K562 (cell line): ENCODE results near the gene RIMBP3C. TPM values are rescaled to one million over a fixed set of nuclear protein-coding genes. Genes with fewer than 3 reads are reported as not detected.

Experiments
- DMBX1 ChIP-seq: fragments of 250-450 bp; sonication (Bioruptor Pico); IDR thresholded peaks from 2 replicates; pipeline ENCODE4 v1.8.0; 2022; ENCODE audit warnings: inconsistent platforms, mild to moderate bottlenecking, moderate library complexity, borderline replicate concordance
- GATAD2A ChIP-seq: fragments of 450-650 bp; IDR thresholded peaks from 2 replicates; pipeline ENCODE4 v1.6.1; 2017
- HDGF ChIP-seq: fragments of 450-650 bp; IDR thresholded peaks from 2 replicates; pipeline ENCODE4 v1.6.1; 2016
- JUNB ChIP-seq: fragments of 450-650 bp; formaldehyde crosslinking; conservative IDR thresholded peaks from 2 replicates; pipeline ENCODE4 v1.4.0; 2020; ENCODE audit warnings: mild to moderate bottlenecking
- MYC ChIP-seq, 2 experiments: fragments of 250-450 bp in 1 of 2; sonication (Bioruptor Pico) in 1 of 2; IDR thresholded peaks; 2 replicates each; pipeline versions ENCODE4 v1.5.1 to v1.6.1; 2012 to 2021; ENCODE audit warnings: low read depth in 2 of 2, borderline replicate concordance in 1 of 2, improper control_type of control experiment in 1 of 2, low read length in 1 of 2, mild to moderate bottlenecking in 1 of 2, moderate library complexity in 1 of 2
- POLR2B ChIP-seq: fragments of 450-650 bp; IDR thresholded peaks from 2 replicates; pipeline ENCODE4 v1.6.1; 2018; ENCODE audit warnings: low read depth; ENCODE audit not compliant: partially characterized antibody
- SNRNP70 ChIP-seq: fragments of 200-400 bp; formaldehyde crosslinking; optimal IDR thresholded peaks from 2 replicates; pipeline ENCODE3; 2017; ENCODE audit warnings: low read depth, low read length
- TCFL5 ChIP-seq: fragments of 250-450 bp; sonication (Bioruptor Pico); conservative IDR thresholded peaks from 2 replicates; pipeline ENCODE4 v1.6.1; 2021; ENCODE audit warnings: mild to moderate bottlenecking, moderate library complexity, matching md5 sums
- ZBTB1 ChIP-seq: sonication (generic); formaldehyde crosslinking; IDR thresholded peaks from 2 replicates; pipeline ENCODE4 v1.8.1; 2023; ENCODE audit warnings: missing genetic modification reagents, low read depth, mild to moderate bottlenecking, borderline replicate concordance
- ZNF695 ChIP-seq: fragments of 450-650 bp; formaldehyde crosslinking; IDR thresholded peaks from 2 replicates; pipeline ENCODE4 v1.4.0; 2020; ENCODE audit warnings: mild to moderate bottlenecking, moderate library complexity
- polyA plus RNA-seq, 8 experiments: library from polyadenylated mRNA; depleted of rRNA in 4 of 8; stranded (reverse) in 5 of 8; unstranded in 3 of 8; fragments of >200 nt; fragmentation: Nextera tagmentation in 2 of 8; fragmentation: Illumina TruSeq in 1 of 8; extraction: Ambion mirVana in 2 of 8; extraction: Trizol in 1 of 8; gene quantifications; 2 replicates each; pipeline versions ENCODE4 v1.2.1 to v1.2.3, GENCODE V29; 2011 to 2014; ENCODE audit warnings: inconsistent platforms in 1 of 8, missing spikeins in 1 of 8
- total RNA-seq, 7 experiments: library from RNA; depleted of rRNA in 6 of 7; stranded (reverse); fragments of >200 nt in 6 of 7; fragmentation: Illumina TruSeq in 2 of 7; extraction: Trizol in 2 of 7; gene quantifications; 2 replicates each; pipeline versions ENCODE4 v1.2.1 to v1.2.3, GENCODE V29; 2011 to 2021; ENCODE audit warnings: low replicate concordance in 1 of 7
- TF ChIP-seq, protein P1 (sequence below), 2 experiments: IDR thresholded peaks; 2 replicates each; pipeline ENCODE4 v1.6.1; 2012; ENCODE audit warnings: improper control_type of control experiment in 2 of 2, low read depth in 2 of 2, low read length in 2 of 2, borderline replicate concordance in 1 of 2
- TF ChIP-seq, protein P2 (sequence below): IDR thresholded peaks from 3 replicates; pipeline ENCODE4 v1.6.1; 2011; ENCODE audit warnings: borderline replicate concordance, mild to moderate bottlenecking, moderate library complexity; ENCODE audit not compliant: insufficient read length; ENCODE audit errors: extremely low read depth
- TF ChIP-seq, protein P3 (sequence below): sonication (generic); formaldehyde crosslinking; IDR thresholded peaks from 2 replicates; pipeline ENCODE4 v1.8.0; 2023; ENCODE audit warnings: missing genetic modification reagents, mild to moderate bottlenecking, borderline replicate concordance
- TF ChIP-seq, protein P4 (sequence below): sonication (generic); formaldehyde crosslinking; IDR thresholded peaks from 2 replicates; pipeline ENCODE4 v1.8.0; 2022; ENCODE audit warnings: mild to moderate bottlenecking, missing genetic modification reagents

Gene RIMBP3C
- total and polyA plus RNA-seq, 9 of the 15 experiments (the other 6 are each of a cell fraction or from before 2014, with no cell fraction given) = 0.09 to 0.98 (median 0.17) TPM; not detected in 2

DNA sequence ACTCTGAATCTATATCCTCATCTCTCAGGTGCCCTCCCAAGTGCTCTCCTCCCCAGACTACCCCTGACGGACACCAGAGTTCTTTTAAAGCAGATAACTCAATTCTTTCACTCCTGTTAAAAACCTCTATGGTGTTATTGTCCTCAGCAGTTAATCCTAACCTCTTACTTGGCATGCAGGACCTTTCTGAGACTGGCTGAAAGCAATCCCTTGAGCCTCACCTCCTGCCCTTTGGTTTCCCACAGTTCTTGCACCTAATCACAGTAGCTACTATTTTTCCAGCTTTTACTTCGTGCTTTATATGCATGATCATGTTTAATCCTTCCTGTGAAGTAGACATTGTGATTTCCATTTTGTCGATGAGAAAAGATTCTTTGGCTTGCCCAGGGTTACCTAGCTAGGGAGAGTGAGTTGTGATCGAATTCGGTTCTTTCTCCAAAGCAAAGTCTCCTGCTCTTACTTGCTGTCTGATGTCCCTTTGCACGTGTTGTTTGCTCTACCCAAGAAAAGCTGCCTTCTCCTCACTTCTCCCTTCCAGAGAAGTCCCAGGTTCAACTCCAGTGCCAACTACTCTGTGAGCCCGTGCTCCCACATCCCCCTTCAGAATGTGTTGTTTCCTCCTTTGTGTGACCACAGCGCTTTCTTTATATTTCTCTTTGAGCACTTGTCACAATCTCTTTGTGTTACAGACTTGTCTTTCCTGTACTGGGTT lies 18.4 kb upstream of the RIMBP3C start (continued):
- TF ChIP-seq, protein P1, sequence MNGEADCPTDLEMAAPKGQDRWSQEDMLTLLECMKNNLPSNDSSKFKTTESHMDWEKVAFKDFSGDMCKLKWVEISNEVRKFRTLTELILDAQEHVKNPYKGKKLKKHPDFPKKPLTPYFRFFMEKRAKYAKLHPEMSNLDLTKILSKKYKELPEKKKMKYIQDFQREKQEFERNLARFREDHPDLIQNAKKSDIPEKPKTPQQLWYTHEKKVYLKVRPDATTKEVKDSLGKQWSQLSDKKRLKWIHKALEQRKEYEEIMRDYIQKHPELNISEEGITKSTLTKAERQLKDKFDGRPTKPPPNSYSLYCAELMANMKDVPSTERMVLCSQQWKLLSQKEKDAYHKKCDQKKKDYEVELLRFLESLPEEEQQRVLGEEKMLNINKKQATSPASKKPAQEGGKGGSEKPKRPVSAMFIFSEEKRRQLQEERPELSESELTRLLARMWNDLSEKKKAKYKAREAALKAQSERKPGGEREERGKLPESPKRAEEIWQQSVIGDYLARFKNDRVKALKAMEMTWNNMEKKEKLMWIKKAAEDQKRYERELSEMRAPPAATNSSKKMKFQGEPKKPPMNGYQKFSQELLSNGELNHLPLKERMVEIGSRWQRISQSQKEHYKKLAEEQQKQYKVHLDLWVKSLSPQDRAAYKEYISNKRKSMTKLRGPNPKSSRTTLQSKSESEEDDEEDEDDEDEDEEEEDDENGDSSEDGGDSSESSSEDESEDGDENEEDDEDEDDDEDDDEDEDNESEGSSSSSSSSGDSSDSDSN (IDR thresholded peaks at IDR 0.05; ENCODE audit: borderline replicate concordance in 1 of 2, low read depth in 2 of 2, low read length in 2 of 2) = no peak
- TF ChIP-seq, protein P2, sequence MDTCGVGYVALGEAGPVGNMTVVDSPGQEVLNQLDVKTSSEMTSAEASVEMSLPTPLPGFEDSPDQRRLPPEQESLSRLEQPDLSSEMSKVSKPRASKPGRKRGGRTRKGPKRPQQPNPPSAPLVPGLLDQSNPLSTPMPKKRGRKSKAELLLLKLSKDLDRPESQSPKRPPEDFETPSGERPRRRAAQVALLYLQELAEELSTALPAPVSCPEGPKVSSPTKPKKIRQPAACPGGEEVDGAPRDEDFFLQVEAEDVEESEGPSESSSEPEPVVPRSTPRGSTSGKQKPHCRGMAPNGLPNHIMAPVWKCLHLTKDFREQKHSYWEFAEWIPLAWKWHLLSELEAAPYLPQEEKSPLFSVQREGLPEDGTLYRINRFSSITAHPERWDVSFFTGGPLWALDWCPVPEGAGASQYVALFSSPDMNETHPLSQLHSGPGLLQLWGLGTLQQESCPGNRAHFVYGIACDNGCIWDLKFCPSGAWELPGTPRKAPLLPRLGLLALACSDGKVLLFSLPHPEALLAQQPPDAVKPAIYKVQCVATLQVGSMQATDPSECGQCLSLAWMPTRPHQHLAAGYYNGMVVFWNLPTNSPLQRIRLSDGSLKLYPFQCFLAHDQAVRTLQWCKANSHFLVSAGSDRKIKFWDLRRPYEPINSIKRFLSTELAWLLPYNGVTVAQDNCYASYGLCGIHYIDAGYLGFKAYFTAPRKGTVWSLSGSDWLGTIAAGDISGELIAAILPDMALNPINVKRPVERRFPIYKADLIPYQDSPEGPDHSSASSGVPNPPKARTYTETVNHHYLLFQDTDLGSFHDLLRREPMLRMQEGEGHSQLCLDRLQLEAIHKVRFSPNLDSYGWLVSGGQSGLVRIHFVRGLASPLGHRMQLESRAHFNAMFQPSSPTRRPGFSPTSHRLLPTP = no peak
- TF ChIP-seq ZNF695 (CRISPR knock-in tag) (no peak), JUNB (CRISPR knock-in tag) (no peak), TCFL5 (CRISPR knock-in tag) (no peak), GATAD2A (no peak), ZBTB1 (no peak), DMBX1 (CRISPR knock-in tag) (no peak), HDGF (no peak), MYC (IDR thresholded peaks at IDR 0.05; ENCODE audit: low read depth, low read length) (peak; percentile 17), MYC (CRISPR knock-in tag; IDR thresholded peaks at IDR 0.05; ENCODE audit: borderline replicate concordance, low read depth) (no peak), SNRNP70 (no peak), POLR2B (no peak)
- TF ChIP-seq, protein P3, sequence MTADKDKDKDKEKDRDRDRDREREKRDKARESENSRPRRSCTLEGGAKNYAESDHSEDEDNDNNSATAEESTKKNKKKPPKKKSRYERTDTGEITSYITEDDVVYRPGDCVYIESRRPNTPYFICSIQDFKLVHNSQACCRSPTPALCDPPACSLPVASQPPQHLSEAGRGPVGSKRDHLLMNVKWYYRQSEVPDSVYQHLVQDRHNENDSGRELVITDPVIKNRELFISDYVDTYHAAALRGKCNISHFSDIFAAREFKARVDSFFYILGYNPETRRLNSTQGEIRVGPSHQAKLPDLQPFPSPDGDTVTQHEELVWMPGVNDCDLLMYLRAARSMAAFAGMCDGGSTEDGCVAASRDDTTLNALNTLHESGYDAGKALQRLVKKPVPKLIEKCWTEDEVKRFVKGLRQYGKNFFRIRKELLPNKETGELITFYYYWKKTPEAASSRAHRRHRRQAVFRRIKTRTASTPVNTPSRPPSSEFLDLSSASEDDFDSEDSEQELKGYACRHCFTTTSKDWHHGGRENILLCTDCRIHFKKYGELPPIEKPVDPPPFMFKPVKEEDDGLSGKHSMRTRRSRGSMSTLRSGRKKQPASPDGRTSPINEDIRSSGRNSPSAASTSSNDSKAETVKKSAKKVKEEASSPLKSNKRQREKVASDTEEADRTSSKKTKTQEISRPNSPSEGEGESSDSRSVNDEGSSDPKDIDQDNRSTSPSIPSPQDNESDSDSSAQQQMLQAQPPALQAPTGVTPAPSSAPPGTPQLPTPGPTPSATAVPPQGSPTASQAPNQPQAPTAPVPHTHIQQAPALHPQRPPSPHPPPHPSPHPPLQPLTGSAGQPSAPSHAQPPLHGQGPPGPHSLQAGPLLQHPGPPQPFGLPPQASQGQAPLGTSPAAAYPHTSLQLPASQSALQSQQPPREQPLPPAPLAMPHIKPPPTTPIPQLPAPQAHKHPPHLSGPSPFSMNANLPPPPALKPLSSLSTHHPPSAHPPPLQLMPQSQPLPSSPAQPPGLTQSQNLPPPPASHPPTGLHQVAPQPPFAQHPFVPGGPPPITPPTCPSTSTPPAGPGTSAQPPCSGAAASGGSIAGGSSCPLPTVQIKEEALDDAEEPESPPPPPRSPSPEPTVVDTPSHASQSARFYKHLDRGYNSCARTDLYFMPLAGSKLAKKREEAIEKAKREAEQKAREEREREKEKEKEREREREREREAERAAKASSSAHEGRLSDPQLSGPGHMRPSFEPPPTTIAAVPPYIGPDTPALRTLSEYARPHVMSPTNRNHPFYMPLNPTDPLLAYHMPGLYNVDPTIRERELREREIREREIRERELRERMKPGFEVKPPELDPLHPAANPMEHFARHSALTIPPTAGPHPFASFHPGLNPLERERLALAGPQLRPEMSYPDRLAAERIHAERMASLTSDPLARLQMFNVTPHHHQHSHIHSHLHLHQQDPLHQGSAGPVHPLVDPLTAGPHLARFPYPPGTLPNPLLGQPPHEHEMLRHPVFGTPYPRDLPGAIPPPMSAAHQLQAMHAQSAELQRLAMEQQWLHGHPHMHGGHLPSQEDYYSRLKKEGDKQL (CRISPR knock-in tag) = no peak
- TF ChIP-seq, protein P4, sequence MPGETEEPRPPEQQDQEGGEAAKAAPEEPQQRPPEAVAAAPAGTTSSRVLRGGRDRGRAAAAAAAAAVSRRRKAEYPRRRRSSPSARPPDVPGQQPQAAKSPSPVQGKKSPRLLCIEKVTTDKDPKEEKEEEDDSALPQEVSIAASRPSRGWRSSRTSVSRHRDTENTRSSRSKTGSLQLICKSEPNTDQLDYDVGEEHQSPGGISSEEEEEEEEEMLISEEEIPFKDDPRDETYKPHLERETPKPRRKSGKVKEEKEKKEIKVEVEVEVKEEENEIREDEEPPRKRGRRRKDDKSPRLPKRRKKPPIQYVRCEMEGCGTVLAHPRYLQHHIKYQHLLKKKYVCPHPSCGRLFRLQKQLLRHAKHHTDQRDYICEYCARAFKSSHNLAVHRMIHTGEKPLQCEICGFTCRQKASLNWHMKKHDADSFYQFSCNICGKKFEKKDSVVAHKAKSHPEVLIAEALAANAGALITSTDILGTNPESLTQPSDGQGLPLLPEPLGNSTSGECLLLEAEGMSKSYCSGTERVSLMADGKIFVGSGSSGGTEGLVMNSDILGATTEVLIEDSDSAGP = no peak
